HG03064 (cell line): ENCODE results near the gene CLDN2.
"Not testable (repeated sequence)": the region's sequence is repeated elsewhere in the genome, so short reads cannot be mapped to it uniquely, and the experiment has no call there.

Source experiments
- ATAC-seq: cut with Tn5 transposase; IDR thresholded peaks from one replicate; pipeline ENCODE4 v1.9.1; 2021; ENCODE audit warnings: low read depth; ENCODE audit not compliant: unreplicated experiment

Gene CLDN2

GRCh38 chrX:106955004-106955772, 35.0 kb downstream of the CLDN2 start:
- no peak for ATAC-seq

- no peak for ATAC-seq
These were observed 37.7 kb downstream of the CLDN2 start for GRCh38 chrX:106957856-106958255.

- no peak for ATAC-seq
These were observed 39.7 kb downstream of the CLDN2 start for GRCh38 chrX:106959901-106960300.

GRCh38 chrX:106963111-106963510, 42.9 kb downstream of the CLDN2 start:
- ATAC-seq: no peak

- ATAC-seq: no peak
These were observed 44.1 kb downstream of the CLDN2 start for GRCh38 chrX:106964290-106964689.

GRCh38 chrX:106966547-106966946, 46.3 kb downstream of the CLDN2 start:
- not testable (repeated sequence) for ATAC-seq

GRCh38 chrX:106972896-106973295, 52.7 kb downstream of the CLDN2 start:
- no peak for ATAC-seq

GRCh38 chrX:106973433-106974149, 53.4 kb downstream of the CLDN2 start:
- ATAC-seq: no peak

- no peak for ATAC-seq
These were observed 56.2 kb downstream of the CLDN2 start for GRCh38 chrX:106976416-106976815.
